Activated CD8-positive, alpha-beta memory T cell treated with anti-CD3 and anti-CD28 coated beads, Interleukin-2, amount 10 ng/mL, durations not matched to agents 7 days and 5 days (primary cell): ENCODE results near the gene PLSCR5. TPM values are rescaled to one million over a fixed set of nuclear protein-coding genes. Genes with fewer than 3 reads are reported as not detected.
A peak's percentile ranks its signal among the peaks of the same experiment; 100 is the strongest.

Source experiments
- ATAC-seq: fragments of 150-1000 bp; cut with Tn5 transposase; one replicate; pipeline ENCODE4 v1.10.0; 2021; ENCODE audit warnings: moderate library complexity
- CTCF ChIA-PET: fragments of 350-600 bp; sonication (Branson Sonifier 250); formaldehyde crosslinking; loops from one replicate; lab custom pipeline; 2021; ENCODE audit warnings: antibody characterized with exemption; lab: Charles Lee
- DNase-seq: peaks from one replicate; pipeline ENCODE4 v3.0.0-alpha.2; 2020
- H3K27ac Mint-ChIP-seq: one replicate; pipeline ENCODE4 v1.8.0; 2021; ENCODE audit warnings: mild to moderate bottlenecking, mixed read lengths
- H3K27me3 Mint-ChIP-seq: one replicate; pipeline ENCODE4 v1.8.0; 2021; ENCODE audit warnings: mixed read lengths
- H3K36me3 Mint-ChIP-seq: one replicate; pipeline ENCODE4 v1.8.0; 2021; ENCODE audit warnings: mild to moderate bottlenecking, mixed read lengths
- H3K4me1 Mint-ChIP-seq: one replicate; pipeline ENCODE4 v1.8.0; 2021; ENCODE audit warnings: mixed read lengths
- H3K4me3 Mint-ChIP-seq: one replicate; pipeline ENCODE4 v1.8.0; 2021; ENCODE audit warnings: mild to moderate bottlenecking, moderate library complexity, mixed read lengths
- H3K9me3 Mint-ChIP-seq: one replicate; pipeline ENCODE4 v1.8.0; 2022; ENCODE audit warnings: low read depth, mixed read lengths
- total RNA-seq, 2 experiments: library from RNA; stranded (reverse); gene quantifications; one replicate each; pipeline ENCODE4 v1.2.3, GENCODE V29; 2021

The PLSCR5 gene, protein sequence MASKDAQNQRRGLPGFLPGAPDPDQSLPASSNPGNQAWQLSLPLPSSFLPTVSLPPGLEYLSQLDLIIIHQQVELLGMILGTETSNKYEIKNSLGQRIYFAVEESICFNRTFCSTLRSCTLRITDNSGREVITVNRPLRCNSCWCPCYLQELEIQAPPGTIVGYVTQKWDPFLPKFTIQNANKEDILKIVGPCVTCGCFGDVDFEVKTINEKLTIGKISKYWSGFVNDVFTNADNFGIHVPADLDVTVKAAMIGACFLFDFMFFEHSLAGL
- total RNA-seq: not detected

DNA sequence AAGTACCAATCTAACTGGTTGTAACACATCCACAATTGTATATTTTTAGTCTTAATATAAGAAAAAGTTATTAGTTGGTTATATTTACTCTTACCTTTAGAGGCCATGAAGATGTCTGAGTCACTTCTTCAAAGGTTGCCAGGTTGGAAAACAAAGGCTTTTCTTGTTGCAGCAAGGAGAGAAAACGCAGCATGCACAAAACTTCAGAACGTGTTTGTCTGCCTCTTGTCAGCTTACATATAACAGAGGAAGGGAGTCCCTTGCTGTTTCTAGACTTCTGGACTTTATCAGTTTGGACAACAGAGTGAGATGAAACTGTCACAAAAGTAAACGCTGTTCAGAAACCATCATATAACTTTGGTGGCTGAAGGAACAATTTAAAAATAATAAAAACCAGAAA lies at the start of gene PLSCR5:
PLSCR5 (minus strand) TSS at position 241 of the 400 bp plus-strand sequence; CDS start at position 107, 134 bp downstream.
- Mint-ChIP-seq H3K9me3 (no peaks in the 10 kb centered on the region), H3K4me3 (no peak within 1 kb of the TSS), H3K27me3 (peaks cover 17% of the 10 kb centered on the region), H3K4me1 (no peaks in the 10 kb centered on the region), H3K27ac (no peak within 1 kb of the TSS), H3K36me3 (no peaks in the 10 kb centered on the region)
- ATAC-seq (no peak), DNase-seq (no peak)
- CTCF ChIA-PET: no interaction called here

DNA sequence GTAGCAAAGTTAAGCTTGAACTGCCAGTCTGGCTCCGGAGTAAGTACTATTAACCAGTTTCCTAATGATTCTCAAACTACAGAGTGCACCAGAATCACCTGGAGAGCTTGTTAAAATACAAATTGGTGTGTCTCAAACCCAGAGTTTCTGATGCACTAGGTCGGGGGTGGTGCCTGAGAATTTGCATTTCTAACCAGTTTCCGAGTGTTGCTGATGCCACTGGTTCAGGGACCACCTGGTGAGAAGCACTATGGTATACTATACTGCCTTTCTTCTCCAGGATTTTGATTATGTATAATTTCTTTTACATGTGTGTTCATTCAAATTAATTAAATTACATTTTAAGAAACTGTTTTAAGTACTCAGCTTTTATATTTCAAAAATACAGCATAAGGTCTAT lies 48.8 kb upstream of the PLSCR5 start:
- ATAC-seq: no peak
- no peaks in the 10 kb centered on the region for H3K4me1 Mint-ChIP-seq
- H3K27ac Mint-ChIP-seq: no peak overlapping the region
- DNase-seq: no peak
- no peaks in the 10 kb centered on the region for H3K27me3 Mint-ChIP-seq
- H3K4me3 Mint-ChIP-seq: no peak overlapping the region
- no peaks in the 10 kb centered on the region for H3K9me3 Mint-ChIP-seq
- CTCF ChIA-PET: no interaction called here
- H3K36me3 Mint-ChIP-seq: no peaks in the 10 kb centered on the region

DNA sequence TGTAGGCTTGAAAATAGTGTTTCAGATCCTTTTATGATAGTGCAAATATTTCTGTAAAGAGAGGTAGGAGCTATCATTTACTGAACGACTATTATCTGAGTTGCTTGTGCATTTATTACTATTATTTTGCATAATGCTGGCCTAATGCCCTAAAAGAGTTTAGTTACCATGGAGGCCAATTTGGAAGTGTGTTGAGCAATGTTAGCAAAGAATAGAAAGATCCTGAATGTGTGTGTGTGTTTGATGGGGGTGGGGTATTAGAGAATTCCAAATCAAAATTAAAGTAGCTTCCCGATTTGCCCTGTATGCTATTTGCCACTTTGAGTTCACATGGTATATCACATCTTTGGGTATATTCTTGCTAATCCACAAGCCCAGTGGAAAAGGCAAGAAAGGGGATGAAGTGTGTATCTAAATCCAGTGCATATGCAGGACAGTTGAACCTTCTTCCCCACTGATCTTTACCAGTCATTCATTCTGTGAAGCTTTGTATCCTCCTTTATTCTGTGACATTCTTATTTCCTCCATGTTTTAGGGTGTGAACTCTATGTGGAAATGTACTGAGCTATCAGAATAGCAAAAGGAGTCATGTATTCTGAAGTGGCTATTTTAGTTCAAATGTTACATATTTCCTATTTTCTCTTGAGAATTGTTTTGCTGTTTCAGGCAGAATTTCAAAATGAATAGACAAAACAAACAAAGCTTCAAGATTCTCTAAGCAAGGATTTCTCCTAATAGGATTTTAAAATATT lies 45.7 kb upstream of the PLSCR5 start:
- ATAC-seq: no peak
- Mint-ChIP-seq H3K27me3 (no peaks in the 10 kb centered on the region), H3K27ac (no peak overlapping the region), H3K36me3 (no peaks in the 10 kb centered on the region), H3K4me3 (no peak overlapping the region), H3K9me3 (no peaks in the 10 kb centered on the region), H3K4me1 (no peaks in the 10 kb centered on the region)
- CTCF ChIA-PET: no interaction called here
- DNase-seq: no peak

DNA sequence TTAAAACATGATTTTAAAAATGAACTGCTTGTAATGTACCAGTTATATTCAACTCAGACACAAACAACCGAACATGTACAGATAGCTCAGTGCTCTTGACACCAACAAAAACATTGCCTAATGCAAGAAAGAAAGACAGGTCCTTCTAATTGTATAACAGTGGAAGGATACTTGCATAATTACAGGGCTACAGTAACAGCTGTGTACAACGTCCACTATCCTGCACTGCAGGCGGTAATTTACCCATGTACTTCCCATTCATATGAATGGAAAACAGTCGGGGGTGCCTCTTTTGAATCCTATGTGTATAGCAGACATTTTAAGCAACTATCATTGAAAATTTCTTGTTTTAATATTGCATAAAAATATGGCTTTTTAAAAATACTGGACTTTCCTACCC lies 41.1 kb upstream of the PLSCR5 start:
- CTCF ChIA-PET: interaction anchor here (1.1 kb wide), 1 partner anchor 10 kb away, joined by 4 read pairs; no protein-coding TSS in a partner anchor
- Mint-ChIP-seq H3K27me3 (no peaks in the 10 kb centered on the region), H3K4me3 (no peak overlapping the region), H3K4me1 (no peaks in the 10 kb centered on the region), H3K36me3 (no peaks in the 10 kb centered on the region), H3K9me3 (no peaks in the 10 kb centered on the region), H3K27ac (no peak overlapping the region)
- no peak for ATAC-seq
- no peak for DNase-seq

DNA sequence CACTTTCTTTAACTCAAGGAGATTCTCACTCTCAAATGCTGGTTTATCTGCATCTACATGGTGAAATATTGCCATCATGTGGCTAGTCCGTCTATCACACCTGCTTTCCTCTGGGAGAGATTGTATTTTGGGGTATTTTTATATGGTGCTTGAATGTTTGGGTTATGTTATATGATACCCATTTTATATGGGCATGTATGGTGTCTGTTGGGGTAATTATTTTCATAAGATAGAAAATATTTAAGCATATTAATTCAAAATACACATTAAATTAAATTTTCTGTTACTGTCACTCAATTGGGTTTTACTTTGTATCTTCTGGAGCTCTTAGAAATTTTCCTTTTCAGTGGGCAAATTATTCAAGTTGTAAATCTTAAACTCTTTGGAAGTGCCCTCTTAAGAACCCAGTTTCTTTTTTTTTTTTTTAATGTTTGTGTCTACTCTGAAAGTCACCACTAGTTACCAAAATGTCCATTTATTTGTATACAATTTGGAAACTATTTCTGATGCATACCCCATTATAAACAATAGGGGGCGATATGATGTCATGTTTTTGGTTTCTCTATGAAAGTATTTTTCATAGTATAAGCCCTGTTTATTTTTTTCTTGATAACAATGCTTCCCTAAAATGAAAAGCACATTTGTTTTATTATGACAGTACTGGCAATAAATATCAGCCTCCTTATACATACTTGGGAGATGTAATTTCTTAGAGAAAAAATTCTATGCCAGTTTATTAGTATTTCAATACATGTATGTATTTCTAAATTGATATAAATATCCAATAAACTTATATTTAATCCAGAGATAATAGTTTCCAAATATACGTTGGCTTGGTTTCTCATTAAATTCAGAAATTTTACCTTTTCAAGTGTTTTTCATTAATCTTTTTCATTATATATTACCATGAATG lies 36.1 kb upstream of the PLSCR5 start:
- H3K27me3 Mint-ChIP-seq: peaks cover 3% of the 10 kb centered on the region
- no peak overlapping the region for H3K27ac Mint-ChIP-seq
- H3K36me3 Mint-ChIP-seq: no peaks in the 10 kb centered on the region
- H3K4me3 Mint-ChIP-seq: no peak overlapping the region
- ATAC-seq: peak; percentile 55
- H3K9me3 Mint-ChIP-seq: no peaks in the 10 kb centered on the region
- no peaks in the 10 kb centered on the region for H3K4me1 Mint-ChIP-seq
- CTCF ChIA-PET: interaction anchor here (0.7 to 1.3 kb wide), 3 partner anchors 426 to 576 kb away, joined by 3 to 4 read pairs (median 3); no protein-coding TSS in a partner anchor
- no peak for DNase-seq

DNA sequence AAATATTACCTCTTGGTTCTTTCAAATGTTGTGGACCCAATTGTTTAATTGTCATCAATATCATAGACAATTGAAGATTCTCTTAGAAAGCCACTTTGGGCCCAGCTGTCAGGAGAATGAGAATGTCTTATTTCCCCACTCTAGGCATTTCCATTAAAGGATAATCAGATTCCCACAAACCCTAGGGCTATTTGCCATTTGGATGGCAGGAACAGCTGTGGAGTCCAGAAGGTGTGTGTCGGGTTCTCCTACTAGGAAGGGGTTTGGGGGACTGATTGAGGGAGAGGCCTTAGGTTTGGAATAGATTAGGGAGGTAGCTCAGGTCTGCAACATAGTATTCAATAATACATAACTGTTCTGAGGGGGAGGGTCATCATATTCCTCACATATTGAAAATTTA lies 35.2 kb upstream of the PLSCR5 start:
- CTCF ChIA-PET: interaction anchor here (1.3 kb wide), 1 partner anchor 425 kb away, joined by 3 read pairs; no protein-coding TSS in a partner anchor
- H3K36me3 Mint-ChIP-seq: no peaks in the 10 kb centered on the region
- ATAC-seq: no peak
- H3K4me3 Mint-ChIP-seq: no peak overlapping the region
- no peaks in the 10 kb centered on the region for H3K4me1 Mint-ChIP-seq
- no peak for DNase-seq
- no peaks in the 10 kb centered on the region for H3K9me3 Mint-ChIP-seq
- no peak overlapping the region for H3K27ac Mint-ChIP-seq
- peaks cover 3% of the 10 kb centered on the region for H3K27me3 Mint-ChIP-seq

DNA sequence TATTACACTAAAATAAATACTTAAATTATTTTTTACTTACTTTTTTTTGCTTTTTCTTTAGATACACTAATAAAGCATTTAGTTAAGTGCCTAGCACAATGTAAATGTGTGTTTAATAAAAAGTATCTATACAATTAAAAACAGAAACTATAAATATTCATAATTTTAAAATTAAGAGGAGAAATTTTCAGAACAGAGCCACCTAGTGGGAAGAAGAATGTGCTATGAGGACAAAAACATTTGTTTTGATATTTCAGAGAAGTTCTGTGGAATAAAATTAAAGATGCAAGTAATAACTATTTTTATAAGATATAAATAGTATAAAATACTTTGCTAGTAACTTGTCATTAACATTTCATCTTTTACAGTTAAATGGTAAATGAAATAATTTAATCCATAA lies 33.6 kb upstream of the PLSCR5 start:
- no peak overlapping the region for H3K4me3 Mint-ChIP-seq
- DNase-seq: no peak
- no peak for ATAC-seq
- CTCF ChIA-PET: interaction anchor here (1.5 kb wide), 1 partner anchor 94 kb away, joined by 3 read pairs; the partner anchor contains the start of gene PLSCR1
- no peaks in the 10 kb centered on the region for H3K36me3 Mint-ChIP-seq
- H3K27me3 Mint-ChIP-seq: peaks cover 3% of the 10 kb centered on the region
- no peak overlapping the region for H3K27ac Mint-ChIP-seq
- no peaks in the 10 kb centered on the region for H3K9me3 Mint-ChIP-seq
- no peaks in the 10 kb centered on the region for H3K4me1 Mint-ChIP-seq

DNA sequence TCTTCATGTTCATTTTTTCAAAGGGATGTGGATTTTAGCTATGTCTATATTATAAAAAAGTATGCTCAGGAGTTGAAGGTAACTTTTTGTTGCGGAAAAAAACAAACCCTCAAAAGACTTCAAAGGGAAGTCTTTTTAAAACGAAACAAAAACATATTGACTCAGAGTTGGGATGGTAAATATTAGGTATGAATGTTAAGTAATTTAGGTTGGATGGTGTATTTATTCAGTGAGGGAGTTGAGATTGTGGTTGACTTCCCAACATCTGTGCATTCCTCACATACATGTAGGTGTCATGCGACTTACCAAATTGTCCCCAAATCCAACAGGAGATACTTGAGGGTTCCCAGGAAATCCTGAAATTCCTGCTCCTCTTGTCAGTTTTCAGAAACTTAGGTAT lies 32.7 kb upstream of the PLSCR5 start:
- ATAC-seq (no peak), DNase-seq (no peak)
- Mint-ChIP-seq H3K27me3 (peaks cover 4% of the 10 kb centered on the region), H3K27ac (no peak overlapping the region), H3K9me3 (no peaks in the 10 kb centered on the region), H3K4me1 (no peaks in the 10 kb centered on the region), H3K36me3 (no peaks in the 10 kb centered on the region), H3K4me3 (no peak overlapping the region)
- CTCF ChIA-PET: interaction anchor here (1.5 kb wide), 1 partner anchor 94 kb away, joined by 3 read pairs; the partner anchor contains the start of gene PLSCR1

DNA sequence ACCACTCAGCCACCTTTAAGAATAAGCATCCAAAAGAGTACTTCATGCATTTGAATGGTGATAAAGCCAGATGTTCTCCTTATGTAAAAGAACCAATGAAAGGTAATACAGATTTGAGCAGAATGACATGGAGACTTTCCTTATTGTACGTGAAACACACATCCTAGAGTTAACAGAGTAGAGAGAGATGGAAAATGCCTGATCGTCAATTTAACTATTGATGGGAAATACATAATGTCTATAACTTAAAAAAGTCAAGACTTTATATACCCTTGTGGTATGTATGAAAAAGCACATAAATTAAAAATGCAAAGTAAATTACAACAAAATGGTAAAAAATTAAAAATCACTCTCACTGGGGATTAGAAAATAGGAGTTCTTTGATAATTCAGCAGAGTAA lies 31.7 kb upstream of the PLSCR5 start:
- DNase-seq (no peak), ATAC-seq (no peak)
- H3K36me3 Mint-ChIP-seq: no peaks in the 10 kb centered on the region
- H3K9me3 Mint-ChIP-seq: no peaks in the 10 kb centered on the region
- H3K27me3 Mint-ChIP-seq: peaks cover 6% of the 10 kb centered on the region
- CTCF ChIA-PET: no interaction called here
- H3K4me3 Mint-ChIP-seq: no peak overlapping the region
- no peaks in the 10 kb centered on the region for H3K4me1 Mint-ChIP-seq
- no peak overlapping the region for H3K27ac Mint-ChIP-seq

DNA sequence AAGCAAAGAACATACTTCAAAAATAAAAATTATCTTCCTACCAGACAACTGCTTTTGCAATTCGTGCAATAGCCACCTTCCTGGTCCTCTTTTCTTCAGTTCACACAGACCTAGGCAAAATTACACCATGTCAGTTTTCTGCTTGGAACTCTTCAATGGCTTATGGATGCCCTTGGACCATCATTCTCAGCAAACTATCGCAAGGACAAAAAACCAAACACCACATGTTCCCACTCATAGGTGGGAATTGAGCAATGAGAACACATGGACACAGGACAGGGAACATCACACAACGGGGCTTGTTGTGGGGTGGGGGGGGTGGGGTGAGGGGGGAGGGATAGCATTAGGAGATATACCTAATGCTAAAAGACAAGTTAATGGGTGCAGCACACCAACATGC lies 29.2 kb upstream of the PLSCR5 start:
- CTCF ChIA-PET: no interaction called here
- DNase-seq (no peak), ATAC-seq (no peak)
- no peaks in the 10 kb centered on the region for H3K9me3 Mint-ChIP-seq
- H3K27me3 Mint-ChIP-seq: peaks cover 6% of the 10 kb centered on the region
- no peaks in the 10 kb centered on the region for H3K36me3 Mint-ChIP-seq
- no peak overlapping the region for H3K4me3 Mint-ChIP-seq
- no peaks in the 10 kb centered on the region for H3K4me1 Mint-ChIP-seq
- H3K27ac Mint-ChIP-seq: no peak overlapping the region

DNA sequence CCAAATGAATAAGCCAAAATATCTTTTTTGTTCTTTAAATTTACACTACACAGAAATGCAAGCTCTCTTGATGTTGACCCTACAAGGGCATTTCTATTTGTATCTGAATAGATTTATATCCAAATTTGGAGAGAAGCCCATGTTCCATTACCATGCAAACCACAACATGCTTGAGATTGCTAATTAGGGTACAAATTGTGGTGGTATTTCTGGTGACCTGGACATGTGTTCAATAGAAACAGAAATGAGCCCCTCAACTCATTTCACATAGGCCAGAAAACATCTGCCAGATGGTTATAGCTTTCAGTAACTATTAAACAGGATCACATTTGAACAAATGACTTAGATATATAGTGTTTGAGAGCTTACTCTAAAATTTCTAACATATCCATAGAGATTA lies 23.5 kb upstream of the PLSCR5 start:
- Mint-ChIP-seq H3K27me3 (peaks cover 3% of the 10 kb centered on the region), H3K4me1 (peaks cover 5% of the 10 kb centered on the region), H3K27ac (no peak overlapping the region), H3K9me3 (no peaks in the 10 kb centered on the region), H3K36me3 (no peaks in the 10 kb centered on the region), H3K4me3 (no peak overlapping the region)
- CTCF ChIA-PET: no interaction called here
- DNase-seq: no peak
- no peak for ATAC-seq

DNA sequence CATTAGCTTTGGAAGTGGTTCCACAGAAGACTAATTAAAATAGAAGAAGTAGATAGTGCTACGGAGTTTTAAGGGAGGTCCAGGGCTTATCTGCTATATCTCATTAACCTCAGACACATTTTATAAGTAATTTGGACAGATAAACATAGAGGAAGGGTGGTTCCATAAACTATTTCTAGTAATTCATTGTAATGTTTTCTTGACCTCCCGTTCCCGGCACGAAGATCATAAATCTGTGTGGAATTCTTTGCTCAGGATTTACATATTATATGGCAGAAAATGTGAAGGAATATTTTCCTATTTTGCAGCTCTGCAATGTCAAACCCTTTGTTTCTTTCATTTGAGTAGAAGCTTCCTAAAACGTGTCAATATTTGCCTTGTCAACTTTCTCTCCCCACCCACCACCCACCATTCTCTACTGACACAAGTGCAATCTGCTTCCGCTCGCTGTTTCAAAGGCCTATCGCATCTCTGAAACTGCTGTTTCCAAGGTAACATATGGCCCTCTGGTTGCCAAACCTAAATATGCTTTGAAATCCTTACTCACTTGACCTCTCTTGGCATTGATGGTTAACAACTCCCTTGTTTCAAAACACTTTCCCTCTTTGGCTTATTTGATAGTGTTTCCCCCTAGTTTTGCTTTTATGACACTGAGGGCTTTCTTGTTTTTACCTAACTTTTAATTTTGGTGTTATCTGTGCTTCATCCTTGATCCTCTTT lies 21.4 kb upstream of the PLSCR5 start:
- no peak for DNase-seq
- Mint-ChIP-seq H3K27ac (no peak overlapping the region), H3K36me3 (no peaks in the 10 kb centered on the region), H3K4me1 (peaks cover 5% of the 10 kb centered on the region), H3K9me3 (no peaks in the 10 kb centered on the region), H3K27me3 (no peaks in the 10 kb centered on the region), H3K4me3 (no peak overlapping the region)
- CTCF ChIA-PET: no interaction called here
- ATAC-seq: no peak
